NCI-H82 (cell line): ENCODE results near the gene MEIOC.
A peak's percentile ranks its signal among the peaks of the same experiment; 100 is the strongest.
"Not testable (repeated sequence)": the region's sequence is repeated elsewhere in the genome, so short reads cannot be mapped to it uniquely, and the experiment has no call there.

Experiments used
- DNase-seq: peaks from one replicate; lab custom pipeline; 2025; lab: John Stamatoyannopoulos, UW

MEIOC gene

DNA sequence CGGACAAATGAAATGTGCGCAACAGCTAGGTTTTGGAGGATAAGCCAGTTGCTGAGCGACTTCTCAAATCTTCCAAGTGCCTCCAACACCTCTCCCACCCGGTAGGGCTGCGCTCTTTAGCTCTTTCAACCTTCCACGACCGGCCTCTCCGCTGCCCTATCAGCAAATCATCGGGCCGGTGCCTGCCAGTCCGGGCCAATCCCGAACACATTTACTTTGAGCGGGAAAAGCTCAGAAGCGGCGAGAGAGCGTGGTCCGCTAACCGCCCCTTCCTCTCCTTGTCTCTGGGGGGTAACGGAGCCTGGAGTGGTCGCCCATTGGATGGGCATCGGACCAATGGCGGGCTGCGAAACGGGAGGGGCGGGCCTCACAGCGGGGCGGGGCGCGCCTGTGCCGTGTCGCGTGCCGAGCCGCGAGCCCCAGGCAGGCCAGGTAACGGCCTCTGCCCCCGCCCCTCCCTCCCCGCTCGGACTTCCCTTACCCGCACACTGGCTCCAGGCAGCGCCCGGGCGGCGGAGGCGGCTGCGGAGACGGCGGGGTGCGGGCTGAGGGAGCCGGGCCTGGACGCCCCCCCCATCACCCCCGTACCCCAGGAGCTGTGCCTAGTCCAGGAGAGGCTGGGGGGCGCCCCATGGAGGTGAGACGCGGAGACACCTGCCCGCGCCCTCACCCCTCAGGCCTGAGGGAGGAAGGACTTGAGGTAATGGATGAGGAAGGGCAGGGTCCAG is at the start of gene MEIOC:
TSS of gene MEIOC (plus strand) at position 486 of the 728 bp plus-strand sequence. CDS start at position 632, 146 bp downstream.
- DNase-seq: peak; percentile 98

DNA sequence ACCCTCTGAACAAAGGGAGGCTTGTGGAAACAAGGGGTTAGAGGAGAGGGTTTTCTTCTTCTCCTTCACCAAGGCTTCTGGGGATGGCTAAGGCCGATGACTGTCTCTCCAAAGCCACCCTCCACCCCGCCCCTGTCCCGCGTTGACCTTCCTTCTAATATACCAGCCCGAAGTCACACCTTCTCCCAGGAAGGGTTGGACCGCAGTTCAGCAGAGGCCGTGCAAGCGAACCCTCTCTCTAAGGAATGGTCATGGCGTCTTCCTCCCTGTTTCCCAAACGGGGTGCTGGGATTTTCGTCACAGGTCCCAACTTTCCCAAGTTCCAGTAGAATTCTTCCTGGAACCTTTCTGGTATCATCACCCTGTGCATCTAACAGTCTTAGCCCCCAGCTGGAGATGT is 49.6 kb upstream of the MEIOC start:
- no peak for DNase-seq

- peak; percentile 82 for DNase-seq
Observed at GRCh38 chr17:44607836-44608690, 48.2 kb upstream of the MEIOC start.

- DNase-seq: no peak
Observed at GRCh38 chr17:44608727-44609435, 47.4 kb upstream of the MEIOC start.

DNA sequence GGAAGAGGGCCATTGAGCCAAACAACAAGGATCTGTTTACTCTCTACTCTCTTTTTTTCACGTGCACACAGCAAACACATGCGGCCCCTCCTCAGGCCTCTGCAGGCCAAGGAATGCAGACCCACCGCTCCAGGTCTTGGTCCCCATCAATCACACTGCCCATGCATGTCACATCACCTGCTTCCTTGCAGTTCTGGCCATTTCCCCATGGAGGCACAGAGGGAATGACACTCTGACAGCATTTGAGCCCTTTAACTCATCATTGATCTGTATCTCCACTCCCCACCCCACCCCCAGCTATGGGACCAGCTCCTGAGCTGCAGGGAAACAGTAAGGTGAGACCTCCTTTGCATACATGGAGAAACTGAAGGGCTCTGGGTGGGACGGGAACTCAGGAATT is 45.9 kb upstream of the MEIOC start:
- DNase-seq: no peak

DNA sequence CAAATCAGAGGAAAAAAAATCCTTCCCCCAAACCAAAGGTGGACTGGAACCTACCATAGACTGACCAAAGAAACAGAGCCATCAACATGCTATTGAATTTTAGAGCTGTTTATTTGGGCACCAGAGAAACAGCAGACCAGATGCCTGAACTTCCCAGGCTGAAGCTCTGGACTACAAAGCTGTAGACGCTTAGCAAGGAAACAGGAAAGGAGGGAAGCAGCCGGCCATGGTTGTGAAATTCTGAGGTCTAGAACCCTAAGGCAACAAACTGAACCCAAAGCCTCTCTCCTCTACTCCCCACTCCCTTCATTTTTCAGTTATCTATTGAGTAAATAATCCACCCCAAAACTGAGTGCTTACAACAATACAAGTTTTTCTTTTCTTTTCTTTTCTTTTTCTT is 45.4 kb upstream of the MEIOC start:
- no peak for DNase-seq

DNA sequence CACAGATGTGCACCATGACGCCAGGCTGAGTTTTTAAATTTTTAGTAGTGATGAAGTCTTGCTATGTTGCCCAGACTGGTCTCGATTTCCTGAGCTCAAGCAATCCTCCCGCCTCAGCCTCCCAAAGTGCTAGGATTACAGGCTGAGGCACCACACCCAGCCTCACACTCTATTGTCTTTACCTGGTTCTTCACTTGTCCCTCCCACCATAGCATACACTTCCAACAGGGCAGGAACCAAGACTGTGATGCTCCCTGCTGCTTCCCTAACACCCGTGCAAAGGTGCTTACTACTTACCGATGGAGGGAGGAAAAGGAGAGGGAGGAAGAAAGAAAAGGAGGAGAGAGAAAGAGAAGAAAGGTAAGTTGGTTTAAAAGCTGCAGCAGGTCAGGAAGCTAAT is 41.4 kb upstream of the MEIOC start:
- no peak for DNase-seq

- not testable (repeated sequence) for DNase-seq
Observed at GRCh38 chr17:44618652-44619051, 37.6 kb upstream of the MEIOC start.

- DNase-seq: no peak
Observed at GRCh38 chr17:44623070-44623725, 33.1 kb upstream of the MEIOC start.

- DNase-seq: no peak
Observed at GRCh38 chr17:44627513-44628242, 28.6 kb upstream of the MEIOC start.

DNA sequence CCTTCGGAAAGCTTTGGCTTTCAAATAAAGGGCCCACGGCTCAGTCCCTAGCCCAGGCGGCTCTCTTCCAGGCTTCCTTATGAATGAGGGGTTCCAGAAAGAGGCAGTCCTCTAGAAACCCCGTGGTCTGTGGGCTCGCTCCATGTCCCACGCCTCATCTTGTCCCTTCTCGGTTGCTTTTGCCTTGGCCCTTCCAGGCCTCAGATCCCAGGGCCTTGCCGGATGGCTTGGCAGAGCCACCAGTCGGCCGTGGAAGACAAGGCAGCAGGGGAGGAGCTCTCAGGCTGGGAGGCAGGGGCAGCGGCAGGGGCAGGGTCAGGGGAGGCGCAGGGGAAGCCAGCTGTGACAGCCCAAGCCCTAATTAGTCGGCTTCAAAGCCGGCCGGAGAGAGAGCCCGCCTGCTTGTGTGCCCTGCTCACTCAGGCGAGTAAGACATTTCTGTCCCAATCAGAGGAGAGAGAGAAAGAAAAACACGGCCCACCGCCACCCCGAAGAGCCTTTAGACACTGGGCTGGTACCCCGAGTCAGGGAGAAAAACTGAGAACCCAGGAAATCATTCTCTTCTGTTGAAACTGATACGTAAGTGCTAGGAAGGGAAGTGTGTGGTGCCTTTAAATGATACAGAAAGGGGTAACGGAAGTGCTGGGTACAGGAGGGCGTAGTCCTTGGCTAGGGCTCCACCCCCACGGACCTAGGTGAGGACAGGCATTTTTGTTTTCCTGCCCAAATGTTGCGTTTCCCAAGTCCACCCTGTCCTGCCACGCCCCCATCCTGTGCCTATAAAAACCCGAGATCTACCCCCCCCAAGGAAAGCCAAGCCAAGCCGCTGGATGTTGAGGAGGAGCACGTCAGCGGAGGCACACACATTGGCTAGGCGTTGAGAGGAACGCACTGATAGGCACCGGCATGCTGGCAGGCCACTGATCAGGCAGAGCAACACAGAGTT is 27.8 kb upstream of the MEIOC start:
- DNase-seq: peak; percentile 96

DNA sequence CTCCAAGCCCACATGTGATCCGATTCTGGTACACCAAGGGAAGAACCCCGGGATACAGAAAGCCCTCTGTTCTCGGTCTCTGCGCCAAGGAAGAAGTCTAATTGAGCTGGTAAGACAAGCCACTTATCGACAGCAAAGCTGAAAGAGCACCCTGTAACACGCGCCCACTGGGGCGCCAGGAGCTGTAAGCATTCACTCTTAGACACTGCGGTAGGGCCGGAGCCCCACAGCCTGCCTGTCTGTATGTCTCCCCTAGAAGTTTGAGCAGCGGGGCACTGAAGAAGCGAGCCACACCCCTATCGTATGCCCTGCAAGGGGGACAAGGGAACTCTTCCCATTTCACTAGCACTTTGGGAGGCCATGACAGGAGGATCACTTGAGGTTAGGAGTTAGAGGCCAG is 27.0 kb upstream of the MEIOC start:
- no peak for DNase-seq

DNA sequence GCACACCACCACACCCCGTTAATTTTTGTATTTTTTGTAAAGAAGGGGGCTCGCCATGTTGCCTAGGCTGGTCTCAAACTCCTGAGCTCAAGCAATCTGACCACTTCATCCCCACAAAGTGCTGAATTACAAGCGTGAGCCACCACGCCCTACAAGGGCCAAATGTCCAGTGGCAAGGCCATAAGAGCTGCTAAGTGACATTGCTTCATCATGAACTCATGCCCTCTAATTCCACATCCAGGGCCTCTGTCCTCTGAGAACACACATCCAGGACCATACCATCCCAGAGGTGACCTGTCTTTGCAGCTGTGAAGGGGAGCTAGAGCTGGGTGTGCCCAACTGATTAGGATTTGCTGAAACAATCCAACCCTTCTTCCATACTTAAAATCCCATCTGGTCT is 25.6 kb upstream of the MEIOC start:
- no peak for DNase-seq

DNA sequence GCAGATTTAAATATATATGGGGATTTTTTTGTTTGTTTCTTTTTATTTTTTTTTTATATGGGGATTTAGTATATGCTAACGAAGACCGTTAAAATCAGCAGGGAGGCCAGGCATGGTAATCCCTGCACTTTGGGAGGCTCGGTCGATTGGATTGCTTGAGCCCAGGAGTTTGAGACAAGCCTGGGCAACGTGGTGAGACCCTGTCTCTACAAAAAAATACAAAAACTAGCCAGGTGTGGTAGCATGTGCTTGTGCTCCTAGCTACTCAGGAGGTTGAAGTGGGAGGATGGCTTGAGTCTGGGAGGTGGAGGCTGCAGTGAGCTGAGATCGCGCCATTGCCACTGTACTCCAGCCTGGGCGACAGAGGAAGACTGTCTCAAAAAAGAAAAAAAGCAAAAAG is 22.3 kb upstream of the MEIOC start:
- DNase-seq: no peak

GRCh38 chr17:44634401-44634800 is 21.9 kb upstream of the MEIOC start:
- not testable (repeated sequence) for DNase-seq

GRCh38 chr17:44636562-44636961 is 19.7 kb upstream of the MEIOC start:
- peak; percentile 49 for DNase-seq

GRCh38 chr17:44637066-44637465 is 19.2 kb upstream of the MEIOC start:
- DNase-seq: no peak

DNA sequence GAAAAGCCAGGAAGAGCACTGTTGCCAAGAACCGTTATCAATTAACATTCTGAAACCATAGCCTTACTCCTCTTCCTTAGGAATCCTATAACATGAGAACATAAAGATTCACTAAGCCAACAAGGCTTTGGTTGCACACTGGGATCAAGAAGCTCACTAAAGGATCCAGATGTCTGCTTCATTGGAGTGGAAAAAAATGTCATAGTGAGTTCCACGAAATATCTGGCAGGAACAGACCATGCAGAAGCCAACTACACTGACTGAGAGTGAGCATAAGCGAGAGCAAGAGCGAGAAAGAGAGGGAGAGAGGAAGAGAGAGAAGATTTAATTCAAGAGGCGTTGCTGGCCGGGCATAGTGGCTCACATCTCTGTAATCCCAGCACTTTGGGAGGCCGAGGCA is 13.4 kb upstream of the MEIOC start:
- no peak for DNase-seq

DNA sequence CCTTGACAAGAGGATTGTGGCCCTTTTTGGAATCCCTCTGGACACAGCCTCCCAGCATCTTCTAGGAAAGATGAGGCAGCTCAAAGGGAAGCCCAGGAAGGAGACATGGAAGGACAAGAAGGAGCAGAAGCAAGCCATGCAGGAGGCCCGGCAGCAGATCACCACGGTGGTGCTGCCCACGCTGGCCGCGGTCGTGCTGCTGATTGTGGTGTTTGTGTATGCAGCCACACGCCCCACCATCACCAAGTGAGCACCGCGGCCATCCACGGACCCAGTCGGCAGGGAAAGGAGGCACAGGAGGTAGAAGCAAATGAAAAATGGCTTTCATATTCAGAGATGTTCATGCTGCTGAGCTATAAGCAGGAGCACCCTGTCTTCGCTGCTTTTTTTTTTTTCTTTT is 10.9 kb upstream of the MEIOC start:
- DNase-seq: no peak

DNA sequence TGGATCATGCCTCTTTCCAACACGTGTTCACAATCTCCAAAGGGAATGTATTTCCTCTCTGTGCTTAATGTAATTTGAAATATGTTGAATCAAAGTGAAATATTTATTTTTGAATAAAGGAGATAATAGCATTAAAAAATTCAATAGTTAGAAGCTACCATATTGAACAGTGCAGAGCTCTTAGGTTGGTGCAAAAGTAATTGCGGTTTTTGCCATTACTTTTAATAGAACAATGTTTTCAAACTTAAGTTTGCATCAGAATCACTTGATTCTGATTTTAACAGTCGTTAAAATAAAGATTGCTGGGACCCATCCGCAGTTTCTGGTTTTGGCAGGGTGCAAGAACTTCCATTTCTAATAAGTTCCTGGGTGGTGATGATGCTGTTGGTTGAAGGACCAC is 10.0 kb upstream of the MEIOC start:
- DNase-seq: no peak
